OCI-LY7 (cell line): ENCODE data around the gene FLNC.

Experiments
- CTCF ChIP-seq: fragments of 200-600 bp; sonication (generic); conservative IDR thresholded peaks from 2 replicates; pipeline ENCODE4 v1.5.1; 2014; ENCODE audit warnings: mild to moderate bottlenecking, antibody characterized with exemption, low read length, moderate library complexity, mixed read lengths
- EZH2phosphoT487 ChIP-seq: fragments of 200-600 bp; sonication (generic); IDR thresholded peaks from 2 replicates; pipeline ENCODE4 v1.6.1; 2018; ENCODE audit warnings: low read depth, borderline replicate concordance, mild to moderate bottlenecking, mixed run types, antibody characterized with exemption, low read length, moderate library complexity, mixed read lengths

DNA sequence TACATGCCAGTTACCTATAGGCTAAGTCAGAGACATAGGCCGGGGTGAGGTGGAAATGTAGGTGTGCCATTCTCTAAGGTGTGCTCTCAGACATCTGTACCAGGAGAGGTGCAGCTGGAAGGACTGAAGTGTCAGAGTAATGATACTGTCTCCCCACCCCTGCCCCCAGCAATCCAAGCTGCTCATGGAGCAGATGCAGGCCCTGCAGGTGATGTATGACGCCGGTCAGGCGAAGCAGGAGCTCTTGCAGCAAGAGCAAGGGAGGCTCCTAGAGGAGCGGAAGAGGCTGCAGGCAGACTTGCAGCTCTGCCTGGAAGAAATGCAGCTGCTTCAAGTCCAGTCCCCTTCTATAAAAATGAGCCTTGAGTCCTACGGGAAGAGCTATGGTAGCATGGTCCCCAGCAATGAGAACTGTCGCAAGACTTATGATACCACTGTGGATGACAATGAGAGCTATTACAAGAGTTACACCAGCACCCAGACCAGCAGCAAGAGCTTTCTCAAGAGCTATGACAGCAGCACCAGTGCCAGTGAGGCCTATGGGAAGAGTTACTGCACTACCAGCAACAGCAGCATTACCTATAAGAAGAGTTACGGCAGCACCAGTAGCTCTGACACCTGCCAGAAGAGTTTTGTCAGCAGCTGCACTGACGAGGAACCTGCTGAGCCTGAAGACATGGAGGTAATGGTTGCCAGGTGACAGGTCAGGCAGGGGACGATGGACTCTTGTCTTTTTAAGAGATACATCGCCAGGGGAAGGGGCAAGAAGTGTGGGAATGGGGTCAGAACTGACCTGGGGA, 18.4 kb upstream of the FLNC start:
- TF ChIP-seq CTCF (no peak), EZH2phosphoT487 (no peak)
